Peyer's patch (tissue), 4 donors: ENCODE results near the gene SLC9A5. TPM values are rescaled to one million over a fixed set of nuclear protein-coding genes. Genes with fewer than 3 reads are reported as not detected.

Experiments used
- DNase-seq, 3 donors: peaks; one replicate each; pipeline ENCODE4 v3.0.0-alpha.2; 2017 to 2019
- H3K27ac ChIP-seq, 4 donors: fragments of 200-600 bp; sonication (generic); one replicate each; pipeline ENCODE4 v1.5.1; 2016 to 2019
- H3K27me3 ChIP-seq, 2 donors: fragments of 200-600 bp; sonication (generic); one replicate each; pipeline ENCODE4 v1.5.1; 2019
- H3K36me3 ChIP-seq, 3 donors: fragments of 200-600 bp; sonication (generic); one replicate each; pipeline ENCODE4 v1.5.1; 2016 to 2019
- H3K4me1 ChIP-seq, 4 donors: fragments of 200-600 bp; sonication (generic); one replicate each; pipeline ENCODE4 v1.5.1; 2016 to 2019
- H3K4me3 ChIP-seq, 4 donors: fragments of 200-600 bp; sonication (generic); 1 replicate in 3 of 4; 2 replicates in 1 of 4; pipeline ENCODE4 v1.5.1; 2016 to 2019; ENCODE audit warnings: mild to moderate bottlenecking in 1 of 4
- H3K9me3 ChIP-seq, 4 donors: fragments of 200-600 bp; sonication (generic); one replicate each; pipeline ENCODE4 v1.5.1; 2016 to 2019; ENCODE audit warnings: mild to moderate bottlenecking in 1 of 4
- CTCF ChIP-seq, 6 experiments: fragments of 450-650 bp in 4 of 6; fragments of 200-600 bp in 2 of 6; sonication (generic) in 1 of 6; IDR thresholded peaks; one replicate each; pipeline ENCODE4 v1.5.1; 2017 to 2019; ENCODE audit warnings: antibody characterized with exemption in 6 of 6, mild to moderate bottlenecking in 3 of 6, moderate library complexity in 1 of 6
- POLR2A ChIP-seq, 2 donors: fragments of 450-650 bp; IDR thresholded peaks; one replicate each; pipeline ENCODE4 v1.5.1; 2017; ENCODE audit warnings: antibody characterized with exemption in 2 of 2, mild to moderate bottlenecking in 2 of 2, moderate library complexity in 2 of 2
- total RNA-seq, 4 donors: library from RNA; depleted of rRNA; stranded (reverse); fragments of >200 nt; gene quantifications; one replicate each; pipeline ENCODE4 v1.1.0, GENCODE V29; 2016

The SLC9A5 gene
- total RNA-seq, 4 donors from 2014 or later = 1.2 to 2.2 (median 1.8) TPM

- Histone ChIP-seq H3K27me3 (no peaks in the 10 kb centered on the region), H3K36me3 (no peaks in the 10 kb centered on the region), H3K4me3 (peak overlapping the region in 1 of 4 donors; percentile 95), H3K27ac (no peak overlapping the region), H3K4me1 (peaks cover 0 to 27% (median 7%) of the 10 kb centered on the region in 4 donors), H3K9me3 (no peaks in the 10 kb centered on the region)
- TF ChIP-seq POLR2A (IDR thresholded peaks at IDR 0.05) = no peak
- TF ChIP-seq CTCF (IDR thresholded peaks at IDR 0.05) = no peak
- no peak for DNase-seq
Observed at GRCh38 chr16:67280090-67281015, 31.6 kb downstream of the SLC9A5 start.

- no peaks in the 10 kb centered on the region for H3K36me3 ChIP-seq
- DNase-seq = no peak
- TF ChIP-seq POLR2A (IDR thresholded peaks at IDR 0.05) (no peak), CTCF (IDR thresholded peaks at IDR 0.05) (no peak)
- peaks cover 0 to 27% (median 7%) of the 10 kb centered on the region in 4 donors for H3K4me1 ChIP-seq
- H3K27ac ChIP-seq = no peak overlapping the region
- no peak overlapping the region for H3K4me3 ChIP-seq
- no peaks in the 10 kb centered on the region for H3K27me3 ChIP-seq
- H3K9me3 ChIP-seq = no peaks in the 10 kb centered on the region
Observed at GRCh38 chr16:67281536-67282446, 33.0 kb downstream of the SLC9A5 start.

GRCh38 chr16:67282447-67282805 lies 33.6 kb downstream of the SLC9A5 start:
- no peak overlapping the region for H3K27ac ChIP-seq
- no peak overlapping the region for H3K4me3 ChIP-seq
- H3K36me3 ChIP-seq = no peaks in the 10 kb centered on the region
- DNase-seq = no peak
- TF ChIP-seq CTCF (IDR thresholded peaks at IDR 0.05) (no peak), POLR2A (IDR thresholded peaks at IDR 0.05) (no peak)
- no peaks in the 10 kb centered on the region for H3K9me3 ChIP-seq
- peaks cover 0 to 21% (median 7%) of the 10 kb centered on the region in 4 donors for H3K4me1 ChIP-seq
- no peaks in the 10 kb centered on the region for H3K27me3 ChIP-seq

GRCh38 chr16:67283039-67283825 lies 34.5 kb downstream of the SLC9A5 start:
- H3K4me3 ChIP-seq = no peak overlapping the region
- peaks cover 0 to 13% (median 6%) of the 10 kb centered on the region in 4 donors for H3K4me1 ChIP-seq
- no peak overlapping the region for H3K27ac ChIP-seq
- H3K9me3 ChIP-seq = no peaks in the 10 kb centered on the region
- H3K27me3 ChIP-seq = no peaks in the 10 kb centered on the region
- TF ChIP-seq CTCF (IDR thresholded peaks at IDR 0.05) (no peak), POLR2A (IDR thresholded peaks at IDR 0.05) (no peak)
- no peak for DNase-seq
- H3K36me3 ChIP-seq = no peaks in the 10 kb centered on the region
